ACHN (cell line): ENCODE data around the gene HHIPL1.

Experiments used
- DNase-seq: peaks from one replicate; pipeline ENCODE4 v3.0.0-alpha.2; 2015
- in situ Hi-C: cut with HindIII; loops from 2 replicates; pipeline ENCODE4 v1.10.0; 2017; ENCODE audit warnings: low sequenced_read_pairs, low pct_ligation_motif_present, low pct_unique_long_range_greater_than_20kb

Gene HHIPL1

GRCh38 chr14:99668307-99669295 is 23.7 kb downstream of the HHIPL1 start:
- DNase-seq: no peak
- in situ Hi-C loops: no loop called here

- in situ Hi-C loops: no loop called here
- no peak for DNase-seq
Observed at GRCh38 chr14:99670361-99671234, 25.7 kb downstream of the HHIPL1 start.

GRCh38 chr14:99671235-99672224 is 26.6 kb downstream of the HHIPL1 start:
- DNase-seq: no peak
- in situ Hi-C loops: no loop called here

- no peak for DNase-seq
- in situ Hi-C loops: no loop called here
Observed at GRCh38 chr14:99672506-99673304, 27.8 kb downstream of the HHIPL1 start.

- in situ Hi-C loops: no loop called here
- DNase-seq: no peak
Observed at GRCh38 chr14:99673305-99674063, 28.6 kb downstream of the HHIPL1 start.

GRCh38 chr14:99674064-99674650 is 29.2 kb downstream of the HHIPL1 start:
- no peak for DNase-seq
- in situ Hi-C loops: no loop called here

DNA sequence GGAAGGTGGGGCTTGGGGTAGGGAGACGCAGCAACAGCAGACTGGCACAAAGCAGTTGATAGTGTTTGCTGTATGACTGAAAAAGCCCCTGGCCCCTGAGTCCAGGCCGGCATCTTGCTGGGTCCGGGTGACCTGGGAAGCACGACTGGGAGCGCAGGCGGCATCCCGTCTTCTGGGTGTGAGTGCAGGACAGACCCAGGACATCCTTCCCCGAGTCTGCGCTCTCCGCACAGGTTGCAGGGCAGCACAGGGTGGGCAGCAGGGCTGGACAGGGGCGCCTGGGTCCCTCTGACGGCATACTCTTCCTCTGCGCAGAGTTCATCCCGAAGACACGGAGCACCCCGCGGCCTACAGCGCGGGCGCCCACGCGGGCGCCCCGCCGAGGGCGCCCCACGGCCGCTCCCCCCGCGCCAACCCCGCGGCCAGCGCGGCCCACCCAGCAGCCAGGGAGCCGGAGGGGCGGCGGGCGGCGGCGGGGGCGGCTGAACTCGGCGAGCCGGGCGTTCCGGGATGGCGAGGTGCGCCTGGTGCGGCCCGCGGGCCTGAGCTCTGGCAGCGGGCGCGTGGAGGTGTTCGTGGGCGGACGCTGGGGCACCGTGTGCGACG is 29.9 kb downstream of the HHIPL1 start:
- no peak for DNase-seq
- in situ Hi-C loops: no loop called here

GRCh38 chr14:99675382-99675835 is 30.5 kb downstream of the HHIPL1 start:
- in situ Hi-C loops: no loop called here
- DNase-seq: no peak

- in situ Hi-C loops: no loop called here
Observed at GRCh38 chr14:99675951-99676350, 31.0 kb downstream of the HHIPL1 start.

GRCh38 chr14:99676657-99677056 is 31.7 kb downstream of the HHIPL1 start:
- DNase-seq: no peak
- in situ Hi-C loops: no loop called here

More at GRCh38 chr14:99675951-99676350, 31.0 kb downstream of the HHIPL1 start:
- no peak for DNase-seq

DNA sequence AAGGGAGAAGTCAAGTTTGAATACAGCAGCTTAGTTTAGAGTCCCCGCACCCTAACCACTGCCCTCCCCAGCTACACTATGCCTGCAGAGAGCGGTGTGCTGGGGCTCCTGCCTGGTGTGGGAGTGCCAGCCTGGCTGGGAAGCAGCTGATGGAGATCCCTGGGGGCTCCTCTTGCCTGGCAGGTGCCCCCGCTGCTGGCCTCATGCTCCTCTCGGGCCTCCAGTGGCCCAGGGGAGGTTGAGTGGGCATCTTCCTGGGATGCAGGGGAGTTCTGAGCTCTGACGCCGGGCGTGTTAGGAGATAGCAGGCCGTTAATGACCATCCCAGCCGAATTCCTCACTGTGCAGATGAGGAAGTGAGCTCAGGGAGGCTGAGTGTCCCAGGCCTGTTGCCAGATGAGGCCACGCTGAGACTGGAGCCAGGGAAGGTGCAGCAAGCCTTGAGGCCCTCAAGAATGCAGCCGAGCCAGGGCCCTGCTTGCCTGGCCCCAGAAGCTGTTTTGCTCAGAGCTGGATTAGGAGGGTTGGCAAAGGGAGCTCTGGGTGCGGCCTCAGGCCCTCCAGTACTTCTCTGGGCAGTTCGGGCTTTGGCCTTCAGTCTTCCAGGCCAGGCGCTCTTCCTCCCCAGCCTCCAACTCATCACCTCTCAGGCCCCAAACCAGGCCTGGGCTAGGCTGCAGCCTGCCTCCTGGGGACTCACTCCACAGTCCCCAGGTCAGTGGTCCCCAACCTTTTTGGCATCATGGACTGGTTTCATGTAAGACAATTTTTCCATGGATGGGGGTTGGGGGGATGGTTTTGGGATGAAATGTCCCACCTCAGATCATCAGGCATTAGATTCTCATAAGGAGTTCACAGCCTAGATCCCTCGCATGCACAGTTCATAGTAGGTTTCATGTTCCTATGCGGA is 32.6 kb downstream of the HHIPL1 start:
- no peak for DNase-seq
- in situ Hi-C loops: no loop called here

GRCh38 chr14:99678198-99678597 is 33.3 kb downstream of the HHIPL1 start:
- in situ Hi-C loops: no loop called here
- DNase-seq: no peak

- in situ Hi-C loops: no loop called here
Observed at GRCh38 chr14:99679111-99679510, 34.2 kb downstream of the HHIPL1 start.

GRCh38 chr14:99679543-99679942 is 34.6 kb downstream of the HHIPL1 start:
- no peak for DNase-seq
- in situ Hi-C loops: no loop called here

More at GRCh38 chr14:99679111-99679510, 34.2 kb downstream of the HHIPL1 start:
- DNase-seq: no peak

DNA sequence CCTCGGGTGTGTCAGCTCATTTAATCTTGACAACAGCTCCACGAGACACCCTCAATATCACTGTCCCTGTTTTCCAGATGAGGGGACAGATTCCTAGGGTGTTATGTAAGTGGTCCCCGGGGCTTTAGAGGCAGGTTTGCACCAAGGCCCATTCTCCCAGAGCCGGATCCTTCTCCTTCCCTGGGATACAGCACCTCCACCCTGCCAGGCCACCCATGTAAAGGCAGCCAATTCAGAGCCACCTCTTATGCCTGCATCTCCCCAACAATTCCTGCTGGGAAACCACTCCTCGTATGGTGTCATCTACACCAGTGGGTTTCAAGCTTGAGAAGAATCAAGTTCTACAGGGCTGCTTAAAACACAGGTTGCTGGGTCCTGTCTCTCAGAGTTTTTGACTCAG is 35.1 kb downstream of the HHIPL1 start:
- in situ Hi-C loops: no loop called here
- DNase-seq: no peak
